HAP-1 (cell line): ENCODE data around the gene HIVEP3.

ENCODE experiments used
- DNase-seq, 2 experiments: peaks; one replicate each; pipeline ENCODE4 v3.0.0-alpha.2; 2016 to 2020; ENCODE audit warnings: low spot score in 2 of 2
- H3K27me3 ChIP-seq: fragments of 250-450 bp; sonication (Bioruptor Pico); 2 replicates; pipeline ENCODE4 v1.5.1; 2020; ENCODE audit warnings: low read depth, mild to moderate bottlenecking, moderate library complexity
- H3K36me3 ChIP-seq: fragments of 250-450 bp; sonication (Bioruptor Pico); replicated peaks from 2 replicates; pipeline ENCODE4 v1.5.1; 2020; ENCODE audit warnings: mild to moderate bottlenecking
- H3K4me1 ChIP-seq: fragments of 250-450 bp; sonication (Bioruptor Pico); 2 replicates; pipeline ENCODE4 v1.5.1; 2020; ENCODE audit warnings: mild to moderate bottlenecking
- H3K4me3 ChIP-seq: fragments of 250-450 bp; sonication (Bioruptor Pico); 2 replicates; pipeline ENCODE4 v1.5.1; 2020; ENCODE audit warnings: mild to moderate bottlenecking, moderate library complexity
- H3K9me3 ChIP-seq: fragments of 250-450 bp; sonication (Bioruptor Pico); 2 replicates; pipeline ENCODE4 v1.5.1; 2020; ENCODE audit warnings: mild to moderate bottlenecking, moderate library complexity
- in situ Hi-C: fragments of 300-500 bp; cut with MboI; formaldehyde crosslinking; loops from 3 replicates; pipeline ENCODE4 v1.14.3; 2020; ENCODE audit warnings: low sequenced_read_pairs, inconsistent platforms, mixed read lengths

Gene HIVEP3

GRCh38 chr1:41726899-41727748, 191.6 kb downstream of the HIVEP3 start:
- H3K9me3 ChIP-seq: no peaks in the 10 kb centered on the region
- no peak overlapping the region for H3K4me3 ChIP-seq
- no peaks in the 10 kb centered on the region for H3K36me3 ChIP-seq
- in situ Hi-C loops: no loop called here
- no peak for DNase-seq
- no peaks in the 10 kb centered on the region for H3K27me3 ChIP-seq
- no peaks in the 10 kb centered on the region for H3K4me1 ChIP-seq

- Histone ChIP-seq H3K27me3 (no peaks in the 10 kb centered on the region), H3K4me1 (no peaks in the 10 kb centered on the region), H3K4me3 (no peak overlapping the region), H3K36me3 (no peaks in the 10 kb centered on the region), H3K9me3 (no peaks in the 10 kb centered on the region)
- no peak for DNase-seq
- in situ Hi-C loops: no loop called here
These were observed 192.4 kb downstream of the HIVEP3 start for GRCh38 chr1:41726292-41726691.

- Histone ChIP-seq H3K4me3 (no peak overlapping the region), H3K4me1 (no peaks in the 10 kb centered on the region), H3K9me3 (no peaks in the 10 kb centered on the region), H3K36me3 (no peaks in the 10 kb centered on the region), H3K27me3 (no peaks in the 10 kb centered on the region)
- in situ Hi-C loops: no loop called here
- DNase-seq: no peak
These were observed 193.8 kb downstream of the HIVEP3 start for GRCh38 chr1:41724926-41725325.

- in situ Hi-C loops: no loop called here
- Histone ChIP-seq H3K4me3 (no peak overlapping the region), H3K27me3 (no peaks in the 10 kb centered on the region), H3K9me3 (no peaks in the 10 kb centered on the region), H3K4me1 (no peaks in the 10 kb centered on the region), H3K36me3 (no peaks in the 10 kb centered on the region)
- DNase-seq: no peak
These were observed 194.5 kb downstream of the HIVEP3 start for GRCh38 chr1:41724248-41724647.

- Histone ChIP-seq H3K9me3 (no peaks in the 10 kb centered on the region), H3K36me3 (no peaks in the 10 kb centered on the region), H3K4me3 (no peak overlapping the region), H3K27me3 (no peaks in the 10 kb centered on the region), H3K4me1 (no peaks in the 10 kb centered on the region)
- in situ Hi-C loops: no loop called here
- DNase-seq: no peak
These were observed 194.9 kb downstream of the HIVEP3 start for GRCh38 chr1:41723786-41724185.

GRCh38 chr1:41722184-41722583, 196.5 kb downstream of the HIVEP3 start:
- no peak for DNase-seq
- Histone ChIP-seq H3K4me1 (no peaks in the 10 kb centered on the region), H3K4me3 (no peak overlapping the region), H3K9me3 (no peaks in the 10 kb centered on the region), H3K36me3 (no peaks in the 10 kb centered on the region), H3K27me3 (no peaks in the 10 kb centered on the region)
- in situ Hi-C loops: no loop called here

- no peak for DNase-seq
- in situ Hi-C loops: no loop called here
- no peaks in the 10 kb centered on the region for H3K9me3 ChIP-seq
These were observed 197.8 kb downstream of the HIVEP3 start for GRCh38 chr1:41720861-41721410.

GRCh38 chr1:41719590-41719989, 199.1 kb downstream of the HIVEP3 start:
- H3K4me1 ChIP-seq: no peaks in the 10 kb centered on the region
- in situ Hi-C loops: no loop called here
- DNase-seq: no peak
- no peaks in the 10 kb centered on the region for H3K36me3 ChIP-seq
- no peak overlapping the region for H3K4me3 ChIP-seq
- H3K27me3 ChIP-seq: no peaks in the 10 kb centered on the region
- H3K9me3 ChIP-seq: no peaks in the 10 kb centered on the region

More at GRCh38 chr1:41720861-41721410, 197.8 kb downstream of the HIVEP3 start:
- Histone ChIP-seq H3K36me3 (no peaks in the 10 kb centered on the region), H3K4me1 (no peaks in the 10 kb centered on the region), H3K27me3 (no peaks in the 10 kb centered on the region), H3K4me3 (no peak overlapping the region)

- no peaks in the 10 kb centered on the region for H3K36me3 ChIP-seq
- no peak overlapping the region for H3K4me3 ChIP-seq
- no peaks in the 10 kb centered on the region for H3K27me3 ChIP-seq
- H3K4me1 ChIP-seq: no peaks in the 10 kb centered on the region
- in situ Hi-C loops: no loop called here
- no peaks in the 10 kb centered on the region for H3K9me3 ChIP-seq
- no peak for DNase-seq
These were observed 199.6 kb downstream of the HIVEP3 start for GRCh38 chr1:41719128-41719527.

- Histone ChIP-seq H3K4me3 (no peak overlapping the region), H3K36me3 (no peaks in the 10 kb centered on the region), H3K9me3 (no peaks in the 10 kb centered on the region), H3K27me3 (no peaks in the 10 kb centered on the region), H3K4me1 (no peaks in the 10 kb centered on the region)
- in situ Hi-C loops: no loop called here
- DNase-seq: no peak
These were observed 200.2 kb downstream of the HIVEP3 start for GRCh38 chr1:41718497-41718896.

- in situ Hi-C loops: no loop called here
- H3K27me3 ChIP-seq: no peaks in the 10 kb centered on the region
- DNase-seq: no peak
- no peaks in the 10 kb centered on the region for H3K36me3 ChIP-seq
- no peaks in the 10 kb centered on the region for H3K9me3 ChIP-seq
- no peaks in the 10 kb centered on the region for H3K4me1 ChIP-seq
- no peak overlapping the region for H3K4me3 ChIP-seq
These were observed 202.3 kb downstream of the HIVEP3 start for GRCh38 chr1:41716188-41717130.

GRCh38 chr1:41715441-41716095, 203.2 kb downstream of the HIVEP3 start:
- Histone ChIP-seq H3K27me3 (no peaks in the 10 kb centered on the region), H3K4me3 (no peak overlapping the region), H3K4me1 (no peaks in the 10 kb centered on the region), H3K9me3 (no peaks in the 10 kb centered on the region), H3K36me3 (no peaks in the 10 kb centered on the region)
- no peak for DNase-seq
- in situ Hi-C loops: no loop called here

GRCh38 chr1:41714638-41715389, 203.9 kb downstream of the HIVEP3 start:
- in situ Hi-C loops: no loop called here
- Histone ChIP-seq H3K27me3 (no peaks in the 10 kb centered on the region), H3K4me1 (no peaks in the 10 kb centered on the region), H3K4me3 (no peak overlapping the region), H3K36me3 (no peaks in the 10 kb centered on the region), H3K9me3 (no peaks in the 10 kb centered on the region)
- DNase-seq: no peak
